Cardiac fibroblast (primary cell): ENCODE results near the gene CELSR3.

Source experiments
- DNase-seq, 2 donors: peaks; one replicate each; pipeline versions ENCODE4 v3.0.0 to v3.0.0-alpha.2; 2010; ENCODE audit warnings: low read depth in 2 of 2
- H3K4me3 ChIP-seq, 2 donors: replicated peaks in 1 of 2; 1 replicate in 1 of 2; 2 replicates in 1 of 2; pipeline ENCODE4 v1.5.1; 2011; ENCODE audit warnings: low read depth in 2 of 2, low read length in 2 of 2, mild to moderate bottlenecking in 2 of 2, moderate library complexity in 1 of 2
- CTCF ChIP-seq: IDR thresholded peaks from one replicate; pipeline ENCODE4 v1.5.1; 2011; ENCODE audit warnings: low read depth, mild to moderate bottlenecking, low read length, inconsistent platforms

Gene CELSR3

DNA sequence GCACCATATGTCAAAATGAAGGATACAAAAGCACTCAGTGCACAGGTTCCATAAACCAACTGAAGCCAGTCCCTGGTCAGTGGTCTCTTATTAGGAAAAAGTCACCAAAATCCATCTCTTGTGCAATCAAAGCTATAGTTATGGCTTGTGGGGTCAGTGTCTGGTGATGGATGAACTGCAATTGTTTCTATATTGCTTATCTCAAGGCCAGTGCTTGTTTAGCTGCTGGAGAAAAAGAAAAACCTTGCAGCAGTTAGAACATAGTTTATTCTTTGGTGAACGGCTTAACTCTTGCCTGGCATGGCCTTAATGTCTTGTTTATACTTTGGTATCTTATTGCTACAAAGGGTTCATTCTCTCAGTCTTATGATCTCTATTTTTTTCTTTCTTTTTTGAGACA is 50.4 kb downstream of the CELSR3 start:
- no peak overlapping the region for H3K4me3 ChIP-seq
- TF ChIP-seq CTCF, result no peak
- DNase-seq, result no peak

GRCh38 chr3:48609088-48610005 is 53.3 kb downstream of the CELSR3 start, which contains the start of gene UQCRC1:
UQCRC1 (minus strand) TSS chr3:48609646; CDS start chr3:48609620, 26 bp downstream.
- H3K4me3 ChIP-seq, result peak within 1 kb of the TSS; percentile 98
- TF ChIP-seq CTCF, result peak; percentile 86
- DNase-seq, result peak; percentile 94 to 95

DNA sequence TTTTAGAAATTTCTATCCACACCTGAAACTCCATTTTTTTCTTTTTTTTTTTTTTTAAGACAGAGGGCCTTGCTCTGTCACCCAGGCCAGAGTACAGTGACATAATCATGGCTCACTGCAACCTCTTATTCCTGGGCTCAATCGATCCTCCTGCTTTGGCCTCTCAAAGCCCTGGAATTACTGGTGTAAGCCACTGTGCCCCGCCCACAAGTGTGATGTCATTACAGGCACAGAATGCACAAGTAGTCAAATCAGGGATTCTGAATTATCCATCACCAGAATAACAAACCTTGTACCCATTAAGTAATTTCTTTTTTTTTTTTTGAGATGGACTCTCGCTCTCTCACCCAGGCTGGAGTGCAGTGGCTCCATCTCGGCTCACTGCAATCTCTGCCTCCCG is 55.2 kb downstream of the CELSR3 start:
- H3K4me3 ChIP-seq, result no peak overlapping the region
- peak in 1 of 2 donors; percentile 37 for DNase-seq
- TF ChIP-seq CTCF, result no peak

DNA sequence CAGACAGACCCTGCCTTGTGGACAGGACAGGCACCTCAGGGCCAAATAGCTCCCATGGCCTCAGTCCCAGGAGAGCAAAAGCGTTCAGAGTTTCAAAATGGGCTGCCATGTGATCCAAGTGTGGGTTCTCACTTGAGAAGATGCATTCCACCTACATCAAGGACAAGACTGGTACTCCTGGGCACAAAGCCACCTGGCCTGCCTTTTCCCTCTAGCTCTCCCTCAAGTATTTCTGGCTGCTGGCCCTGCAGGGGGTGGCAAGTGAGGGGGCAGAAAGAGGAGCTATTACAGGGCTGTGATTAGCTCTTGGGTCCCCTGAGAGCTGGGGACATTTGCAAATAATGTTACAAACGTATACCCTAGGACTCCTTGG is 61.1 kb downstream of the CELSR3 start:
- no peak for DNase-seq
- H3K4me3 ChIP-seq, result no peak overlapping the region
- TF ChIP-seq CTCF, result no peak

DNA sequence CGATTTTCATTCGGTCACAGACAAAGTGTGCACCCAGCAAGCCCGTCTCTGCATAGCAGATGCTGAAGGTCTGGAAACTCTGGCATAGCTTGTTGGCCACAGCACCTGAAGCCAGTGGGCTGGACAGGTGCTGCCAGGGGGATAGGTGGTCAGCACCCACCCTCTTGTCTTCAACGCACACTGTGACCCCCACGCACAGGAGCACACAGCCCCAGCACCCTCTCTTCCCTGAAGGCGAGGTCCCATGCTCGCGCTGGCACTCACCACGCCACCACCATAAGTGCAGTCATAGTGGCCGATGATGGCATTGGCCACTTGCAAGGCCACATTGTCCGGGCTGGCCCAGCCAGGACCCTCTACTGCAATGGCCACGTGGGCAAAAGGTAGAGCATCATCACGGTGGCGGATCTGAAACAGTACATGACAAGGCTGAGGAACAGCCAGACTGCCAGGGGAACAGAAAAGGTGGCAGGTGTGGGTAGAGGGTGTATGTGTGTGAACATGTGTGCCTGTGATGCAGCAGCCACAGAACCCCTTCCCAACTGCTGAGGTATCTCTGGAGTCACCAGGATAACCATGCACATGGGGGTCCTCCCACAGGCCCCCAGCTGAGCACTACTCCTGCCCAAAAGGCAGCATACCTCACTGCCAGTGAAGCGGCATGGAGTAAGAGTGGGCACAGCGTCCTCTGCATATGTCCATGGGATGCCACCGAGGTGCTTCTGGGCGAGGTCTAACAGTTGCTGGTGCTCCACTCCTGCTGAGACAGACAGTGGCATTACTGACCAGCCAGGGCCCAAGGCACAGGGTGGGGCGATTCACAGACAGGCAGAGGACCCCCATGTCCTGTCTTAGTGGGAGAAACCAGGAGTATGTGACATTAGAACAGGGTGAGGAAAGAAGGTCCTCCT is 61.7 kb downstream of the CELSR3 start:
- DNase-seq, result no peak
- H3K4me3 ChIP-seq, result no peak overlapping the region
- TF ChIP-seq CTCF, result no peak

- H3K4me3 ChIP-seq, result peak overlapping the region in 1 of 2 donors; percentile 15
- no peak for TF ChIP-seq CTCF
- no peak for DNase-seq
These were observed 63.0 kb downstream of the CELSR3 start for GRCh38 chr3:48599509-48600285.
